ENCODE measurements around the gene SORCS3.

GRCh38 chr10:105258036-105258673, 617.1 kb downstream of the SORCS3 start:
- TF ChIP-seq POLR2A (IDR thresholded peaks at IDR 0.05): no peak
- TF ChIP-seq CTCF (IDR thresholded peaks at IDR 0.05 in 4 of 5, conservative IDR thresholded peaks at IDR 0.05 in 1 of 5): no peak
